ENCODE measurements around the gene HSPB7. TPM values are rescaled to one million over a fixed set of nuclear protein-coding genes. Genes with fewer than 3 reads are reported as not detected.
A peak's percentile ranks its signal among the peaks of the same experiment; 100 is the strongest.
"Not testable (repeated sequence)": the region's sequence is repeated elsewhere in the genome, so short reads cannot be mapped to it uniquely, and the experiment has no call there.

Gene HSPB7
- total RNA-seq, 3 donors from 2014 or later (not counting 1 experiment from before 2014, with no cell fraction given), result not detected

DNA sequence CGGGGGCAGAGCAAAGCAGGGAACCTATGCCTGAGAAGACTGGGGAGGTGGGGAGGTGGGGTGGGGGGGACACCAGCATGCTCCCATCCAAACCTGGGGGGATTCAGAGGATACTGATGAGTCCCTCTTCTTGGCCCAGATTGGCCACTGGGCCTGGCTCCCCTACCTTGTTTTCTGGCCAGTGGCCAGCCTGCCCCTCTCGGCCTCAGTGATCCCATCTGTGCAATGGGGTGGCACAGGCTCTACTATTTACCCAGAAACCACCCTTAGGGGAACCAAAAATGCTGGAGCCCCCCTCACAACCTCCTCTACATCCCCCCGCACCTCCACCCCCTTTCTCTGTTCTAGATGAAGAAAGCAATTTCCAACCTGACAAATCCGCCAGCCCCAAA lies 38.7 kb upstream of the HSPB7 start:
- H3K4me1 Mint-ChIP-seq; H3K9me3 Mint-ChIP-seq; H3K27ac Mint-ChIP-seq; H3K27me3 Mint-ChIP-seq (ENCODE audit: low read depth in 2 of 2); H3K27me3 ChIP-seq (ENCODE audit: control insufficient read depth, insufficient read depth, low read length); H3K36me3 Mint-ChIP-seq; H3K4me1 ChIP-seq (ENCODE audit: control insufficient read depth, insufficient read depth, low read length); H3K36me3 ChIP-seq (ENCODE audit: control insufficient read depth, insufficient read depth, low read length); DNase-seq; ATAC-seq; H3K4me3 ChIP-seq (ENCODE audit: low read length); H3K27ac ChIP-seq (ENCODE audit: low read length); H3K4me3 Mint-ChIP-seq; H3K9me3 ChIP-seq (ENCODE audit: control insufficient read depth, insufficient read depth, low read length): not testable (repeated sequence)
- intact Hi-C loops (cut with micrococcal nuclease), result loop anchor here (1.0 kb wide), 2 partner anchors 47 to 264 kb away; no protein-coding TSS in a partner anchor
- 81% methylated on average over 3 of the region's 4 CpGs for WGBS (ENCODE audit: insufficient coverage)

DNA sequence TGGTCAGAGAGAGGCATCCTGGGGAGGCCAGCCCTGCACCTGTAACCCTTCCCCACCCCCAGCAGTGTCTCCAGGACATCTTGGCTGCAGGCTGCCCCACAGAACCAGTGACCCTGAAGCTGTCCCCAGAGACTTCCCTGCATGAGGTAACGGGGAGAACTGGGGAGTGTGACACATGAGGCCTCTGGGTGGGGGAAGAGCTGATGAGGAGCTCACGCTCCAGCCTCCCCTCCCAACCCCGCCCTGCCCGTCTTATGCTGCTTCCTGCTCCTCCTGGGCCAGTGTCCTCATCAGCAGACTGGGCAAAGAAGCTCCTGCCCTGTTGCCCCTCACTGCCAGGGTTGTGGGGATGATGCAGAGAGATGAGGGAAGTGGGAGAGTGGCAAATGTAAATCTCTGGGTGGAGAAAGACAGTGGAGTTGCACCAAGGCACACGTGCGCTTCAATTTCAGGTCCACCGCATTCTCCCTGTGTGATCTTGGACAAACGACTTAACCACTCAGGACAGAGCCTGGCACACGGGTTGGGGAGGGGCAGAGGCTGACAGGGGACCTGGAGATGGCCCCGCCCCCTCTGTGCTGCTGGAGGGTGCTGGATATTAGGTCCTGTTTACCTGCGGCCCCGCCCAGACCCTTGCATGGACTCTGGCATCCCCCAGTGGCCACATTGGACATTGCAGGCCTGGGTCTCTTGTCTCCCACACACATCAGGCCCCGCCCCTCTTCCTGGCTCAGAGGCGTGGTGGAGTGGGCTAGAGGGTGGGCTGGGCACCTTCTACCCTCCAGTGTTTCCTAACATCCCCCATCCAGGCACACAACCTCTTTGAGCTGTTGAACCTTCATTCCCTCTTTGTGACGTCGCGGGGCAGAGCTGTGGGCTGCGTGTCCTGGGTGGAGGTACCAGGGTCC lies 38.0 kb upstream of the HSPB7 start:
- DNase-seq, result peak; percentile 80 to 92
- TF ChIP-seq CTCF (IDR thresholded peaks at IDR 0.05), result peak; percentile 80
- peaks cover 6% of the 10 kb centered on the region for H3K4me1 ChIP-seq (ENCODE audit: control insufficient read depth, insufficient read depth, low read length)
- H3K27ac ChIP-seq (ENCODE audit: low read length), result no peak overlapping the region
- no peak overlapping the region for H3K4me3 ChIP-seq (ENCODE audit: low read length)
- no peaks in the 10 kb centered on the region for H3K27me3 ChIP-seq (ENCODE audit: control insufficient read depth, insufficient read depth, low read length)
- H3K4me3 Mint-ChIP-seq, result no peak overlapping the region
- no peaks in the 10 kb centered on the region for H3K9me3 Mint-ChIP-seq
- no peak overlapping the region for H3K27ac Mint-ChIP-seq
- WGBS (ENCODE audit: insufficient coverage), result 51% methylated on average over 16 of the region's 18 CpGs
- H3K4me1 Mint-ChIP-seq, result no peaks in the 10 kb centered on the region
- peak; percentile 86 to 100 (median 99) for ATAC-seq
- H3K36me3 ChIP-seq (ENCODE audit: control insufficient read depth, insufficient read depth, low read length), result no peaks in the 10 kb centered on the region
- no peaks in the 10 kb centered on the region for H3K27me3 Mint-ChIP-seq (ENCODE audit: low read depth in 2 of 2)
- intact Hi-C loops (cut with micrococcal nuclease), result loop anchor here (1.0 kb wide), 2 partner anchors 47 to 264 kb away; no protein-coding TSS in a partner anchor
- no peaks in the 10 kb centered on the region for H3K36me3 Mint-ChIP-seq
- no peaks in the 10 kb centered on the region for H3K9me3 ChIP-seq (ENCODE audit: control insufficient read depth, insufficient read depth, low read length)

- no peak overlapping the region for H3K4me3 Mint-ChIP-seq
- Histone ChIP-seq H3K27ac (ENCODE audit: low read length) (no peak overlapping the region), H3K4me1 (ENCODE audit: control insufficient read depth, insufficient read depth, low read length) (peaks cover 6% of the 10 kb centered on the region), H3K27me3 (ENCODE audit: control insufficient read depth, insufficient read depth, low read length) (no peaks in the 10 kb centered on the region), H3K4me3 (ENCODE audit: low read length) (no peak overlapping the region), H3K36me3 (ENCODE audit: control insufficient read depth, insufficient read depth, low read length) (no peaks in the 10 kb centered on the region), H3K9me3 (ENCODE audit: control insufficient read depth, insufficient read depth, low read length) (no peaks in the 10 kb centered on the region)
- no peak for DNase-seq
- H3K27ac Mint-ChIP-seq, result no peak overlapping the region
- TF ChIP-seq CTCF (IDR thresholded peaks at IDR 0.05), result no peak
- peaks cover 0 to 5% of the 10 kb centered on the region in 2 donors for H3K4me1 Mint-ChIP-seq
- ATAC-seq, result no peak
- H3K27me3 Mint-ChIP-seq (ENCODE audit: low read depth in 2 of 2), result peaks cover 0 to 6% of the 10 kb centered on the region in 2 donors
- intact Hi-C loops (cut with micrococcal nuclease), result no loop called here
- no peaks in the 10 kb centered on the region for H3K9me3 Mint-ChIP-seq
- H3K36me3 Mint-ChIP-seq, result no peaks in the 10 kb centered on the region
- 86% methylated on average over 7 of the region's 7 CpGs for WGBS (ENCODE audit: insufficient coverage)
These were observed 37.0 kb upstream of the HSPB7 start for GRCh38 chr1:16054598-16055540.
